ENCODE measurements around the gene HTR7. TPM values are rescaled to one million over a fixed set of nuclear protein-coding genes. Genes with fewer than 3 reads are reported as not detected.

HTR7 gene
- total RNA-seq, 1 donor from 2014 or later, result 0.93 TPM

DNA sequence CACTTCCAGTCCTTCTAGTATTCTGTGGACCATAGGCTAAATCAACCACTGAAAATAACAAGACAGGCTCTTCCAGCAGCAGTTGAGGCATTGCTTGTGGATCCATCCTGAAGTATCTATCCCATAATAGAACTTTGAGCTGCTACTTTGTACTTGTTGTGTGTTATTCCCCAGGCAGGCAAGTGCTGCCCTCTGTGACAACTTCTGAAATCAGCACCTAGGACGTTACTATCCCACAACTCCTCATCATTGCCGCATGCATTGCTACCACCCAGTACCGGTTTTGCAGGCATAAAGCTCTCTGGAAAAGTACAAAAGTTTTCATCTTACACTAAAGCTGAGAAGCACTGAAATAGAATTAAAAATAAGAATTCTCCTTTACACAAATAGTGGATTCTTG, 145.3 kb downstream of the HTR7 start:
- no peak for DNase-seq (ENCODE audit: low spot score, unreplicated experiment)
- H3K27ac Mint-ChIP-seq, result peak overlapping the region; percentile 9
- no peaks in the 10 kb centered on the region for H3K36me3 Mint-ChIP-seq (ENCODE audit: insufficient read depth)
- TF ChIP-seq, protein P1, sequence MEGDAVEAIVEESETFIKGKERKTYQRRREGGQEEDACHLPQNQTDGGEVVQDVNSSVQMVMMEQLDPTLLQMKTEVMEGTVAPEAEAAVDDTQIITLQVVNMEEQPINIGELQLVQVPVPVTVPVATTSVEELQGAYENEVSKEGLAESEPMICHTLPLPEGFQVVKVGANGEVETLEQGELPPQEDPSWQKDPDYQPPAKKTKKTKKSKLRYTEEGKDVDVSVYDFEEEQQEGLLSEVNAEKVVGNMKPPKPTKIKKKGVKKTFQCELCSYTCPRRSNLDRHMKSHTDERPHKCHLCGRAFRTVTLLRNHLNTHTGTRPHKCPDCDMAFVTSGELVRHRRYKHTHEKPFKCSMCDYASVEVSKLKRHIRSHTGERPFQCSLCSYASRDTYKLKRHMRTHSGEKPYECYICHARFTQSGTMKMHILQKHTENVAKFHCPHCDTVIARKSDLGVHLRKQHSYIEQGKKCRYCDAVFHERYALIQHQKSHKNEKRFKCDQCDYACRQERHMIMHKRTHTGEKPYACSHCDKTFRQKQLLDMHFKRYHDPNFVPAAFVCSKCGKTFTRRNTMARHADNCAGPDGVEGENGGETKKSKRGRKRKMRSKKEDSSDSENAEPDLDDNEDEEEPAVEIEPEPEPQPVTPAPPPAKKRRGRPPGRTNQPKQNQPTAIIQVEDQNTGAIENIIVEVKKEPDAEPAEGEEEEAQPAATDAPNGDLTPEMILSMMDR (IDR thresholded peaks at IDR 0.05; ENCODE audit: unreplicated experiment), result no peak
- peaks cover 11% of the 10 kb centered on the region for H3K27me3 Mint-ChIP-seq
- H3K9me3 Mint-ChIP-seq (ENCODE audit: low read depth), result peaks cover 4% of the 10 kb centered on the region
- no peaks in the 10 kb centered on the region for H3K4me1 Mint-ChIP-seq (ENCODE audit: low read depth)
- H3K4me3 Mint-ChIP-seq (ENCODE audit: low read depth), result no peak overlapping the region

- H3K27ac Mint-ChIP-seq, result no peak overlapping the region
- H3K9me3 Mint-ChIP-seq (ENCODE audit: low read depth), result peaks cover 4% of the 10 kb centered on the region
- DNase-seq (ENCODE audit: low spot score, unreplicated experiment), result no peak
- TF ChIP-seq, protein P1 (IDR thresholded peaks at IDR 0.05; ENCODE audit: unreplicated experiment), result no peak
- H3K36me3 Mint-ChIP-seq (ENCODE audit: insufficient read depth), result no peaks in the 10 kb centered on the region
- no peak overlapping the region for H3K4me3 Mint-ChIP-seq (ENCODE audit: low read depth)
- peaks cover 11% of the 10 kb centered on the region for H3K27me3 Mint-ChIP-seq
- no peaks in the 10 kb centered on the region for H3K4me1 Mint-ChIP-seq (ENCODE audit: low read depth)
Observed at GRCh38 chr10:90709727-90710126, 148.1 kb downstream of the HTR7 start.

GRCh38 chr10:90707657-90708056, 150.2 kb downstream of the HTR7 start:
- Mint-ChIP-seq H3K27ac (no peak overlapping the region), H3K4me1 (ENCODE audit: low read depth) (no peaks in the 10 kb centered on the region), H3K27me3 (peaks cover 11% of the 10 kb centered on the region), H3K9me3 (ENCODE audit: low read depth) (peaks cover 4% of the 10 kb centered on the region), H3K4me3 (ENCODE audit: low read depth) (no peak overlapping the region), H3K36me3 (ENCODE audit: insufficient read depth) (no peaks in the 10 kb centered on the region)
- TF ChIP-seq, protein P1 (IDR thresholded peaks at IDR 0.05; ENCODE audit: unreplicated experiment), result no peak
- DNase-seq (ENCODE audit: low spot score, unreplicated experiment), result no peak

GRCh38 chr10:90701428-90701827, 156.4 kb downstream of the HTR7 start:
- Mint-ChIP-seq H3K4me3 (ENCODE audit: low read depth) (no peak overlapping the region), H3K9me3 (ENCODE audit: low read depth) (no peaks in the 10 kb centered on the region), H3K4me1 (ENCODE audit: low read depth) (no peaks in the 10 kb centered on the region), H3K36me3 (ENCODE audit: insufficient read depth) (no peaks in the 10 kb centered on the region), H3K27me3 (no peaks in the 10 kb centered on the region), H3K27ac (no peak overlapping the region)
- TF ChIP-seq, protein P1 (IDR thresholded peaks at IDR 0.05; ENCODE audit: unreplicated experiment), result no peak
- no peak for DNase-seq (ENCODE audit: low spot score, unreplicated experiment)

GRCh38 chr10:90695915-90696676, 161.7 kb downstream of the HTR7 start:
- no peak for DNase-seq (ENCODE audit: low spot score, unreplicated experiment)
- H3K36me3 Mint-ChIP-seq (ENCODE audit: insufficient read depth), result no peaks in the 10 kb centered on the region
- H3K9me3 Mint-ChIP-seq (ENCODE audit: low read depth), result peaks cover 16% of the 10 kb centered on the region
- no peaks in the 10 kb centered on the region for H3K4me1 Mint-ChIP-seq (ENCODE audit: low read depth)
- no peak overlapping the region for H3K4me3 Mint-ChIP-seq (ENCODE audit: low read depth)
- no peaks in the 10 kb centered on the region for H3K27me3 Mint-ChIP-seq
- no peak overlapping the region for H3K27ac Mint-ChIP-seq
- TF ChIP-seq, protein P1 (IDR thresholded peaks at IDR 0.05; ENCODE audit: unreplicated experiment), result no peak

Other genes starting within 250 kb of the HTR7 start
- gene RPP30, start 13.9 kb upstream of the HTR7 start, total RNA-seq, result 51.8 and 53.5 TPM in 2 replicates
- 48.1 and 61.8 TPM in 2 replicates for gene ANKRD1, start 63.0 kb upstream of the HTR7 start, total RNA-seq

Data from progenitor cell of endocrine pancreas (in vitro differentiated cells).